Embryonic facial prominence (tissue), 1 donor: Measurements from ENCODE around the gene PRRC2C.
"Not testable (repeated sequence)": the region's sequence is repeated elsewhere in the genome, so short reads cannot be mapped to it uniquely, and the experiment has no call there.

Experiments used
- DNase-seq: peaks from one replicate; pipeline ENCODE4 v3.0.0-alpha.2; 2016; ENCODE audit errors: extremely low spot score

PRRC2C gene

DNA sequence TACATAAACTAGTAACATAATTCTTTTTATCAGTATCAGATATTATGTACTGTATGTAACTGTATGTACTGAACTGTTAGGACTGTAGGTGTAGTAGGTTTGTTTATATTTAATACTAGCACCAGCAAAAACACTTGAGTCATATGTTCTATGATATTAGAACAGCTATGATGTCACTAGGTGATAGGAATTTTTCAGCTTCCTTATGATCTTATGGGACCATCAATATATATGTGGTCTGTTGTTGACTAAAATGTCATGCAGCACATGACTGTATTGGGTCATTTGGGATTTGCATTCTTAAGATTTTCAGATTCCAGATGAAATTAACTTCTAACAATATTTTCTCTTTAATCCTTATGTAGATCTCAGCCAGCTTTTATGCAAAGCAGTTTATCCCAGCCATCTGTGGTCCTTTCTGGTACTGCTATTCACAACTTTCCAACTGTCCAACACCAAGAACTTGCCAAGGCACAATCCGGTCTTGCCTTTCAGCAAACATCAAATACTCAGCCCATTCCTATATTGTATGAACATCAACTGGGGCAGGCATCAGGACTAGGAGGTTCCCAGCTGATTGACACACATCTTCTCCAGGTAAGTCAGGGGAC lies 98.4 kb downstream of the PRRC2C start:
- no peak for DNase-seq

DNA sequence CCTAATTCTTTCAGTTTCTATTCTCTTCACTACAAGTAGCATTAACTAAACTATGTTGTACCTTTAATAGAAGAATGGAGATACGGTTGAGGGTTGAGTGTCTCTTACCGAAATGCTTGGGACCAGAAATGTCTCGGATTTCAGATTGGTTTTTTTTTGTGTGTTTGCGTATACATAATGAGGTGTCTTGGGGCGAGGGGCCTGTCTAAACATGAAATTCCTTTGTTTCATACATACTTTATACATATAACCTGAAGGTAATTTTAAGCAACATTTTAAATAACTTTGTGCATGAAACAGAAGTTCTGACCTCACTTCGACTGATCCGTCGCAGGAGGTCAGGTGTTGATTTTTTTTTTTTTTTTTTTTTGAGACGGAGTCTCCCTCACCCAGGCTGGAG lies 100.4 kb downstream of the PRRC2C start:
- DNase-seq: no peak

DNA sequence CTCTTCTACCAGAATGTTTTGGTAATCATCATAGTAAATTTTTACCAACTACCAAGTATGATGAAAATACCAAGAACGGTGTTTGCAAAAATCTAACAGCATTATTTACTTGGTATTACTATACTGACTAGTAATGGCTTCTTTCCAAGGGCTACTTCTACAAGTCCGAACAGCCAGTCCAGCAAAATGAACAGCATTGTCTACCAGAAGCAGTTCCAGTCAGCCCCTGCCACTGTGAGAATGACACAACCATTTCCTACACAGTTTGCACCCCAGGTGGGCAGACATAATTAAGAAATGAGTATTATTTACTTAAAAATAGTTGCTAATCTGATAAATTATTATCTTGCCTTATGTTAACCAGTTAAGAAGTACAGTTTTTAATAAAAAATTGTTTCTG lies 102.9 kb downstream of the PRRC2C start:
- DNase-seq: no peak

DNA sequence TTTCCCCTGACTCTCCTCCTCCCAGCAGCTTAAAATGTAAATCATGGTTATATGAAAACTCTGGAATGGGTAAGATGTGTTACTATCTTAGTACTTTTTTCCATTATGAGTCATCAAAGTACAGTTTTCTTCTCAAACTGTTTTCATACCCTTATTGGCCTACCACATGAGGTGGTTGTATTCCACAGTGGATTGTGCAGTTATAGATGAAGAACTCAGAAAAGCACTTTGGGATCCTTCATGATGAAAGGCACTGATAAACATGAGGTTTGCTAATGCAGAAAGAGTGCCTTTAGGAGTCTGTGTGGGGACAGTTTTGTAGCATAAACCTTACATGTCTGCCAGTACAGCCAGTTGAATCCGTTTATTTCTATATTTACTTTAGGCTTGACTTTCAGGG lies 104.7 kb downstream of the PRRC2C start:
- DNase-seq: no peak

DNA sequence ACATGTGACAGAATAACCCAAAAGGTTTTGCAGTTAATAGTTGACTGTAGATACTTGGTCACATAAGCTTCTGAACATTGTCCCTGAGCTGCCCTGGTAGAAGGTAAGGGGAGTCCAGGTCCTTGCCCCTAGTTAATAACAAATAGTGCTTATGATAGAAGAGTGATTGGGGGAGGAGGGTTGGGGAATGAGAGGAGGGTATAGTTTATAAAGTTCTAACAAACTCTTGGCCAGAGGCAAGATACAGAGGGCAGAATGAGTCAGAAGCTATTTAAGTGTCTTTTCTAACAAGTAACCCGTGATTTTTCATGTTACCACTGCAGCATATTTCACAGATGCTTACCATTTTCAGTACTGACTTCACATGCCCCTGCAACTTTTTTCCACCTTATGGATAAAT lies 110.0 kb downstream of the PRRC2C start:
- DNase-seq: no peak

DNA sequence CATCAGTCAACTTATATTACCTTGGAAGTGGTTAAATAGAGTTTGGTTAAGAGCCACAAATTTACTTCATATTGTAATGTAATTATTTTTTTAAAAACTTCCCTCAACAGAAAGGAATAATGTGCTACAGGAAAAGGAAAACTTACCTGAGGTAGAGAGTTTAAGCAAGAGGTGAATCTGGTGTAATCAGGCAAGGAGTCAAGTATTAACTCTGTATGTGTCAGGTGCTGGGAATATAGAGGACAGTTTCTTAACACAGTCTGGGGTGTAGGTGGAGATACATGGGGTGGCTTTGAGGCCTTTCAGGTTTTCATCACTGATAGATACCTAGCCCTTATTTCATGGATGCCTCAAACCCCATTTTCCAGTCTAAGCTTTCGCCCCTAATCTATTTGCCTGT lies 110.8 kb downstream of the PRRC2C start:
- no peak for DNase-seq

DNA sequence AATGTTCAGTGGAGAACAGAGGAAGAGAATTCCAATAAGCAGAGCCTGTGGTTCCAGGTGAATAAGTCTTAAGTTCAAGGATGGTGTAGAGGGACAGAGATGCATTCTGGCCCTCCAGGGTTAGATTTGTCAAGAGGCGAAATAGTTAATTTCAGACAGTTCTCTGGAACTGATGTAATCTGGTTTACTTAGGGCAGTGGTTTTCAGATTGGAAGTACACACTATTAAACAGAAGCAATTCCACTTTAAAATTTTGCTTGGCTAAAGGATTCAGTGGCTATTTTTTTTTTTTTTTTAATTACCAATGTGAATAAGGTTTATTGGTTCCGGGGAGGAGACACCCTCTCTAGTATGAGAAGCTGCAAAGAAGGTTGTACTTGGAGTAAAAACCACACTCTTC lies 111.4 kb downstream of the PRRC2C start:
- no peak for DNase-seq

DNA sequence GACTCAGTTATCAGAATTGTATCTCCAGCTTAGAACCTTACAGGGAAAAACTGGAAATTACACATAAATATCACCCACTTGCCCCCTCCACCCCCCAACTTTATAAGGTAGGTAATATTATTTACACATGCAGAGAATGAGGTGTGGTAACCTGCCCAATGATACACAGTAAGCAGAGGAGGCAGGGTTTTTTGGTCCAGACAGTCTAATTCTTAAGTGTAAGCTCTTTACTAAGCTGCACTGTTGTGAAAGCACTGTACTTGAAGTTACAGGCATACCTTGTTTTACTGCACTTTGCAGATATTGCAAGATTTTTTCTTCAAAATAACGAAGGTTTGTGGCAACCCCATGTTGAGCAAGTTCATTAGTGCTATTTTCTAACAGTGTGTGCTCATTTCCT lies 111.9 kb downstream of the PRRC2C start:
- no peak for DNase-seq

DNA sequence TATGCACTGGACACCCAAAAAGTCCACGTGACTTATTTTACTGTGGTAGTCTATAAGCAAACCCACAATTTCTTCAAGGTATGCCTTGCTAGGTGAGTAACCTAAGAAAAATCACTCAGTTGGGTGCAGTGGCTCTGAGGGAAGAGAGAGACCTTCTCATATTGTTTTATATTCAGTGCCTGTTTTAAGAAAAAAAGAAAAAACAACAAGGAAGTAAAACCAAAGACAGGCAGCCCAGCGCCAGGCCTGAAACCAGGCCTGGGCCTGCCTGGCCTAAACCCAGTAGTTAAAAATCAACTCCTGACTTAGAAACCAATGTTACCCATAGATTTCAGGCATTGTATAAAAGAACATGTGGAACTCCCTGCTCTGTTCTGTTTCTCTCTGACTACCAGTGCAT lies 115.0 kb downstream of the PRRC2C start:
- DNase-seq: not testable (repeated sequence)

DNA sequence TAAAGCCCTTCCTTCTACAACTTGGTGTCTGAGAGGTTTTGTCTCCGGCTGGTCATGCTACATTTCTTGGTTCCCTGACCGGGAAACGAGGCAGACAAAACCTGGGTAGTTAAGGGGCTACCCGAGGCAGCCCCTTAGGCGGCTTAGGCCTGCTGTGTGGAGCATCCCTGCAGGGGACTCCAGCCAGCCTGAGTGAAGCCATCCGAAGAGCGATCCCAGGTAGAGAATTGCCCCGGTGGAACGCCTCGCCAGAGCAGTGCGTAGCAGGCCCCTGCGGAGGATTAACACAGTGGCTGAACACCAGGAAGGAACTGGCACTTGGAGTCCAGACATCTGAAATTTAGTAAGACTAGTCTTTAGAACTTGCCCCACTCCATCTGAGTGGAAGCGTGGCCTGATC lies 115.5 kb downstream of the PRRC2C start:
- no peak for DNase-seq

DNA sequence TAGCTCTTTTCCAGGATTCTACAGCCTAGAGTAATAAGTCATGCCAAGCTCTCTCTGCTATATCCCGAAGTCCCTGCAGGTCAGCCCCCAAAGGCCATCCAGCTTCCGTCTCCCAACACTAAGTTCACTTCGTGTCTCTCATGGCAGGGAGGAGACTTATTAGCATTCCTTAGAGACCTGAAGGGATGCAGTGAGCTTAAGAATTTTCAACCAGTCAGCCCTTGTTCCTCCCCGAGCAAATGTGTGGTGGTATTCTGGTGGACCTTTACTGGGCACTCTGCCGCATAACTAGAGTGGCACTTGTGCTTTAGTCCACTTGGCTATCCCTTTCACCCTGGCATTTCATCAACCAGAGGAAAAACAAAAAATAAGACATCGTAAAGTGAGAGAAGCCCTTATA lies 117.7 kb downstream of the PRRC2C start:
- DNase-seq: not testable (repeated sequence)

DNA sequence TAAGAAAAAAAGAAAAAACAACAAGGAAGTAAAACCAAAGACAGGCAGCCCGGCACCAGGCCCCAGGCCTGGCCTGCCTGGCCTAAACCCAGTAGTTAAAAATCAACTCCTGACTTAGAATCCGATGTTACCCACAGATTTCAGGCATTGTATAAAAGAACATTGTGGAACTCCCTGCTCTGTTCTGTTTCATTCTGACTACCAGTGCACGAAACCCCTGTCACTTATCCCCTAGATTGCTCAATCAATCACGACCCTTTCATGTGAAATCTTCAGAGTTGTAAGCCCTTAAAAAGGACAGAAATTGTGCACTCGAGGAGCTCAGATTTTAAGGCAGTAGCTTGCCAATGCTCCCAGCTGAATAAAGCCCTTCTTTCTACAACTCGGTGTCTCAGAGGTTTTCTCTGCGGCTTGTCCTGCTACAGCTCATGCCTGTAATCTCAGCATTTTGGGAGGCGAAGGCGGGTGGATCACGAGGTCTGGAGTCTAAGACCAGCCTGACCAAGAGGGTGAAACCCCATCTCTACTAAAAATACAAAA lies 121.1 kb downstream of the PRRC2C start:
- no peak for DNase-seq

DNA sequence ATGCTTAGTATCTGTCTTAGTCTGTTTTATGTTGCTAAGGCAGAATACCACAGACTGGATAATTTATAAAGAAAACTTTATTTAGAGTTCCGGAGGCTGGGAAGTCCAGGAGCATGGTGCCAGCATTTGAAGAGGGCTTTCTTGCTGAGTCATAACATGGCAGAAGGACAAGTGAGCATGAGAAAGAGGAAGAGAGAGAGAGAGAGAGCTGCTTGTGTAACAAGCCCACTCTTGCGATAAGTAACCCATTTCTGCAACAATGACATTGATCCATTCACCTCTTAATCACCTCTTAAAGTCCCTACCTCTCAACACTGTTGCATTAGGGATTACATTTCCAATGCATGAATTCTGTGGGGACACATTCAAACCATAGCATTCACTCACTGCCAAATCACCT lies 125.1 kb downstream of the PRRC2C start:
- DNase-seq: no peak

DNA sequence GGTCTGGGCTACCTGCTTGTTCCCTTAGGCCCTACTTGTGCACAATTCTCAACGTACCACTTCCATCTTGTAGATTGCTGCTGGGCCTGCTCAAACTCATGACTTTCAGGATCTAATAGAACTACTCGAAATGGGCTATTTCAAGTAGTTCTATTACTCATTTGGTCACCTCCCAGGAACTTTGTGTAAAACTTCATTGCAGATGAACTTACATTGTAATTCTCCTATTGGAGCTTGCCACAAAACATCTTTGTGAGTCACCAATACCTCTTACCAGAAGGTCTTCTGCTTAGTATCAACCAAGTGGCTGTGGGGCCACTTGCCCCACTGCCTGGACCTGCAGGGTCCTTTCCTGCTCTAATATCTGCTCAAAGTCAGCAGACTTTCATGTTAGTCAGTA lies 126.0 kb downstream of the PRRC2C start:
- no peak for DNase-seq

DNA sequence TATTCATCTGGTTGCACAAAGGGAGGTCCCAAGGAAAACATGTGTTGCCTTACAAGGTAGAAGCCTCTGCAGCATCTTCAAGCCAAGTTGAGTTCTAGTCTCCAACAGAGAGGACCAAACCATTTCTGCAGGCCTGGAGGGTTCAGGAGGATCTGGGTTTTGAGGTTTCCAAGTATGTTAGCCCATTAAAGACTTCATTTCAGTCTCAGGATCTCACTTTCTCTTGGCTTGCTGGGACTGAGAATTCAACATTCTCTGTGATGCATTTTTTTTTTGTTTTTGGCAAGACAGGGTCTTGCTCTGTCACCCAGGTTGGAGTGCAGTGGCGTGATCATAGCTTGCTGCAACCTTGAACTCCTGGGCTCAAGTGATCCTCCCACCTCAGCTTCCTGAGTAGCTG lies 128.0 kb downstream of the PRRC2C start:
- no peak for DNase-seq

DNA sequence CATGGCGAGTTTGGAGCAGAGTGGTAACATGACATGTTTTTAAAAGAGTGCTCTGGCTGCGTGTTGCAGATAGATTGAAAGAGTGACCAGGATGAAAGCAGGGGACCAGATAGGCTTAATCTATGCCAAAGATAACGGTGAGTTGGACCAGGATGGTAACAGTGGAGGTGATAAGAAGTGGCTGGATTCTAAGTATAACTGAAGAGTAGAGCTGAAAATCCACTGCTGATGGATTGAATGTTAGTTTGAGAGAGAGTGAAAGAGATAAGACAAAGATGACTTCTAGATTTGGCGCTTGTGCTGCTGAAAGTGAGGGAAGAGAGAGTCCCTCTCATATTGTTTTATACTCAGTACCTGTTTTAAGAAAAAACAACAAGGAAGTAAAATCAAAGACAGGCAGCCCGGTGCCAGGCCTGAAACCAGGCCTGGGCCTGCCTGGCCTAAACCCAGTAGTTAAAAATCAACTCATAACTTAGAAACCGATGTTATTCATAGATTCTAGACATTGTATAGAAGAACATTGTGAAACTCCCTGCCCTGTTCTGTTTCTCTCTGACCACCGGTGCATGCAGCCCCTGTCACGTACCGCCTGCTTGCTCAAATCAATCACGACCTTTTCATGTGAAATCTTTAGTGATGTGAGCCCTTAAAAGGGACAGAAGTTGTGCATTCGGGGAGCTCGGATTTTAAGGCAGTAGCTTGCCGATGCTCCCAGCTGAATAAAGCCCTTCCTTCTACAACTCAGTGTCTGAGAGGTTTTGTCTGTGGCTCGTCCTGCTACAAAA lies 130.0 kb downstream of the PRRC2C start:
- DNase-seq: not testable (repeated sequence)

DNA sequence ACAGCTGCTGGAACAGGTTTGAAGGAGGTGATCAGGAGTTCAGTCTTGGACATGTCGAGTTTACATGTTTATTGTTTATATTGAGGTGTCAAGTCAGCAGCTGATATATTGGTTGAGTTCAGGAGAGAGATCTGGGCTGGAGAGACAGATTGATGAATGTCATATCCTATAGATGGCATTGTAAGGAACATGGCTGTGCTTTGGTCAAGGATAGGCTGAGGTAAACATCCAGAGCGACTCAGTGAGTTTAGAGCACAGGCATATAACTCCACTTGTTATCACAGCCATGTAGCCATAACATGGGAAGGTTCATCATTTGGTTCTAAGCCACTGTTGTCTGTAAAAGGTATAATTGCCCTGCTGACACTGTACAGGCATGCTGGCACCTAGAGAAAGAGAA lies 131.3 kb downstream of the PRRC2C start:
- DNase-seq: no peak

DNA sequence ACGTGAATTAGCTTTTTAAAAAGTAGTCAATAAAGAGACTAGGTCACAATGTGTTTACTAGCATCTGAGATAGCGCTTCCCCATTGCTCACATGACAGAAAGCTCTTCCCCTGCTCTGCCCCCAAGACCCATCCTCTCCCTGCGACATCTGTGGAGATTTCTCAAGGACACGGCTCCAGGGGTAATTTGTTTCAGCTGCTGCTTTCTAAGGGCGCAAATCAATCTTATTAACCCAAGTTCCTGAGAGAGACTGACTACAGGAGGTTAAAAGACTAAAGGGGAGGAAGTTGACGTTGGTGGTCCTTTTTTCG lies 136.8 kb downstream of the PRRC2C start, which contains the start of gene MYOCOS:
Gene MYOCOS (plus strand): TSS at position 92 of the 311 bp plus-strand sequence. CDS start 1,641 bp downstream, outside the sequence.
- DNase-seq: no peak

DNA sequence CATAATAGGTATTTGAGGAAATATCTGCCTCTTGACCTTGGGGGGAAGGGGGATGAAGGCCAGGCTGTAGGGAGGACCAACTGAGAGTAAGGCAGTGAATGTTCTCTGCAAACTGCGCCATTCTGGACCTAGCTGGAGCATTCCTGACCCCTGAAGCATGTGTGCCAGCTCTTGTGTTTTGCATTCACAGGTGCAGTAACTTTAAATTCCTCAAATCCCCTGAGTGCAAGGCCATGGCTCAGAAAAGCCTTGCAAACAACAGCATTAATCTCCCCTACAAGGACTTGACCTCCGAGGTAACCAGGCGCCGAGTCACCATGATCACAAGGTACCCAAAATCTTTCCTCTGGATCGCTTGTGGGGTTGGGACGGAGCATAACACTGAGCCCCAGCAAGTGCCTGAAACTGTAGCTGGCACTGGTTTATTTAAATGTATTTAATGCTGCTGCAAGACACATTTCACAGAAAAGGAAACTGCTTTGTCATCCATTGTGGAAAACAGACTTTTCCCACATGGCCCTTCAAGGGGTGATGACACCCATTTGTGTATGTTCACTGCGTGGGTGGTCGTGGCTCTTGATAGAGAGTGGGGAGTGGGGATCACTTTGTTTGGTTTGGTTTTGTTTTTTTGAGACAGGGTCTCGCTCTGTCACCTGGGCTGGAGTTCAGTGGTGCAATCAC lies 138.5 kb downstream of the PRRC2C start:
- no peak for DNase-seq

DNA sequence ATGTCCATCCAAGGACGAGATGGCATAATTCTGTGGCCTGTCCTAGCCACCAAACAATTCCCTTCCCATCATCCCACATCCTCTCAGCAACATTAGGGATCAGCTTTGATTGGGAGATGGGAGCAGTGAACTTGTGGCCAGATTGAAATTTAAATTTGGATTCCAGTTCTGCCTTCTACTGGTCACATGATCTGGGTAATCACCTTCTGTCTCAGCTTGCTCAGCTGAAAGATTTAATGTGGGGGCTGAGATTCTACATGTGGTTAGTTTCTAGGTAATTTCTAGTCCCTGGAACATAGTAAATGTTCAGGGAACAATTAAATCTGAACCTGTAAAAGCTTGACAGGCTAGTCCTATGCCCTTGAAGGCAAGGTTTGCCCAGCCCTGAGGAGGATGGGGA lies 139.9 kb downstream of the PRRC2C start:
- no peak for DNase-seq

DNA sequence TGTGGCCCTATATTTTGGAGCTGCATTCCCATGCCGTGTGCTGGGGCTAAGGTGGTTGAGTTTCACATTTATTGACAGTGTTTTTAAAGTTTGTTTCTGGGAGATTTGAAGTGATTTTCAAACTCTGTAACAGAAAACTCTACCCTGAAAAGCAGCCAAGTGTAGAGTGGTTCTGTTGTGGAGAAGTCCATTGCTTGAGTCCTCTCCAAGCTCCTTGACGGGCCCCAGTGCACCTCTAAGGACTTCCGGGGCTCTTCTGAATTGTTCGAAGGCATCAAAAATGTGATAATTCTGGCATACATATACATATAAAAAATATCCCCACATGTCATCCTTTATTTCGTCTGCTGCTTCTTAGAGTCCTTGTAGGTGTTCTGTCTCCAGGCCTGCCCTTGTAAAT lies 141.7 kb downstream of the PRRC2C start:
- no peak for DNase-seq

DNA sequence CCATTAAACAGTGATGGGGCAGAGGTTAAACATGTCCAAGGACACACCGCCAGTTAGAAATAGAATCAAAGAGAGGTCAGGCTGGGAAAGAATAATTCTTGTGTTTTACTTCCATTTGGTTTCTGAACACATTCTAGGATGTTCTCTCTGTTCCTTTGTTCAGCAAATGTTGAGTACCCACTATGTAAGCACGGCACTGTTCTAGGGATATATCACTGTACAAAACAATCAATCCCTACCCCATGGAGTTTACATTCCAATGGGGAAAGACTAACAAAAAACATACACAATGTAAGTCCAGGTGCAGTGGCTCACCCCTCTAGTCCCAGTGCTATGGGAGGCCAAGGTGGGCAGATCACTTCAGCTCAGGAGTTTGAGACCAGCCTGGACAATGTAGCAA lies 142.9 kb downstream of the PRRC2C start:
- DNase-seq: no peak

DNA sequence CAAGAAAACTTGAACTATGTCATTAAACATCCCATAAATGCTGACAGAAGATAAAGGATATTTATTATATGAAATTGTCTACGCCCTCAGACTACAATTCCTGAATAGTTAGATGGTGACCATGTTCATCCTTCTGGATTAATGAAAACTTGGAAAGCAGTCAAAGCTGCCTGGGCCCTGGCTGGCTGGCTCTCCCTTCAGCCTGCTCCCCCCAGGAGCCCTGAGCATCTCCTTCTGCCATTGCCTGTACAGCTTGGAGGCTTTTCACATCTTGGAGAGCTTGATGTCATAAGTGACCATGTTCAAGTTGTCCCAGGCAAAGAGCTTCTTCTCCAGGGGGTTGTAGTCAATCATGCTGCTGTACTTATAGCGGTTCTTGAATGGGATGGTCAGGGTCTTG lies 150.3 kb downstream of the PRRC2C start:
- no peak for DNase-seq
